Measurements from ENCODE around the gene OVCH2. TPM values are rescaled to one million over a fixed set of nuclear protein-coding genes. Genes with fewer than 3 reads are reported as not detected.
A peak's percentile ranks its signal among the peaks of the same experiment; 100 is the strongest.

OVCH2 gene
- total and polyA plus RNA-seq, 12 donors: not detected

DNA sequence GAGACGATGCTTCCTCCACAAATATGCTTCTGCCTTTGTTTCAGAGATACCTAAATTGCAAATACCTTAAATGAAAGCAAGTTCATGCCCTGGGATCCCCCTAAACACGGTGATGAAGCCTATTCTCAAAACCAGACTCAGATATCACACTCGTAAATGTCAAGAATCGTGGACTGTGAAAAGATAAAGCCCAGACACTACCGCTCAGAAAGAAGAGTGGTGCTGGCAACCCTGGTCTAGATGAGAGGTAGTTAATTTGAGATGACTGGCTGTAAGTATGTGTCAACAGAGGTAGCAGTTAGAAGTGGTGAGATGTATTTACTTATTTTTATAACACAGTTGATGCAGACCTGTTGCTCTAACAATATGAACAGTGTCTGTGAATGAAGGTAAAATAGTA, 2.5 kb downstream of the OVCH2 start:
- TF ChIP-seq, protein P1, sequence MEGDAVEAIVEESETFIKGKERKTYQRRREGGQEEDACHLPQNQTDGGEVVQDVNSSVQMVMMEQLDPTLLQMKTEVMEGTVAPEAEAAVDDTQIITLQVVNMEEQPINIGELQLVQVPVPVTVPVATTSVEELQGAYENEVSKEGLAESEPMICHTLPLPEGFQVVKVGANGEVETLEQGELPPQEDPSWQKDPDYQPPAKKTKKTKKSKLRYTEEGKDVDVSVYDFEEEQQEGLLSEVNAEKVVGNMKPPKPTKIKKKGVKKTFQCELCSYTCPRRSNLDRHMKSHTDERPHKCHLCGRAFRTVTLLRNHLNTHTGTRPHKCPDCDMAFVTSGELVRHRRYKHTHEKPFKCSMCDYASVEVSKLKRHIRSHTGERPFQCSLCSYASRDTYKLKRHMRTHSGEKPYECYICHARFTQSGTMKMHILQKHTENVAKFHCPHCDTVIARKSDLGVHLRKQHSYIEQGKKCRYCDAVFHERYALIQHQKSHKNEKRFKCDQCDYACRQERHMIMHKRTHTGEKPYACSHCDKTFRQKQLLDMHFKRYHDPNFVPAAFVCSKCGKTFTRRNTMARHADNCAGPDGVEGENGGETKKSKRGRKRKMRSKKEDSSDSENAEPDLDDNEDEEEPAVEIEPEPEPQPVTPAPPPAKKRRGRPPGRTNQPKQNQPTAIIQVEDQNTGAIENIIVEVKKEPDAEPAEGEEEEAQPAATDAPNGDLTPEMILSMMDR (IDR thresholded peaks at IDR 0.05): no peak
- no peak for TF ChIP-seq POLR2A (IDR thresholded peaks at IDR 0.05)
- Histone ChIP-seq H3K4me1 (replicated peaks in 1 of 2) (no peaks in the 10 kb centered on the region), H3K27me3 (no peaks in the 10 kb centered on the region), H3K36me3 (replicated peaks in 1 of 2) (no peaks in the 10 kb centered on the region), H3K9me3 (replicated peaks in 1 of 3) (no peaks in the 10 kb centered on the region), H3K4me3 (no peak overlapping the region), H3K27ac (no peak overlapping the region)
- DNase-seq: no peak
- WGBS, 4 donors: 49 to 57% (median 52%) methylated on average over 5 of the region's 5 CpGs
- intact Hi-C loops (cut with DNase I): no loop called here

DNA sequence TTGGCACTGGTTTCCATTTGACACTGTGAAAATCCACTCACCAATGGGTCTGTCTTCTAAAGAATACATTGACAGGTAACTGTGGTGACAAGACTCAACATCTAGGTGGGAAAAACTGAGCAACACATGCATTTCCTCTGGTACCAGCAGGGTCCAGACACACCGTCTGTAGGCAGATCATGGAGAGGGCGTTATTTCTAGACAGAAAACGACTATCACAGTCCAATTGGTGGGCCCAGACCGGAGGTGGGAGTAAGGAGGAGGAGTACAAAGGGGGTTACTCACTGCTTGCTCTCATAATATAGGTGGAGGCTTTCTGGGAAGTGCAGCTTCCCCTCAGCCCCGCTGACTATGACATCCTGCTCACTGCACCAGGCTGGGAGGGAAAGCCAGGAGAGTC, 9.9 kb downstream of the OVCH2 start:
- Histone ChIP-seq H3K4me3 (no peak overlapping the region), H3K9me3 (replicated peaks in 1 of 3) (no peaks in the 10 kb centered on the region), H3K27me3 (peaks cover 6% of the 10 kb centered on the region), H3K36me3 (replicated peaks in 1 of 2) (no peaks in the 10 kb centered on the region), H3K27ac (no peak overlapping the region), H3K4me1 (replicated peaks in 1 of 2) (peaks cover 0 to 5% of the 10 kb centered on the region in 2 donors)
- TF ChIP-seq POLR2A (IDR thresholded peaks at IDR 0.05): no peak
- TF ChIP-seq, protein P1 (IDR thresholded peaks at IDR 0.05): no peak
- WGBS, 4 donors: 71 to 82% (median 73%) methylated on average over 5 of the region's 5 CpGs
- no peak for DNase-seq
- intact Hi-C loops (cut with DNase I): loop anchor here in 1 of 2 donors (10.0 kb wide), 1 partner anchor 288 kb away; the partner anchor contains the start of gene EIF3F

DNA sequence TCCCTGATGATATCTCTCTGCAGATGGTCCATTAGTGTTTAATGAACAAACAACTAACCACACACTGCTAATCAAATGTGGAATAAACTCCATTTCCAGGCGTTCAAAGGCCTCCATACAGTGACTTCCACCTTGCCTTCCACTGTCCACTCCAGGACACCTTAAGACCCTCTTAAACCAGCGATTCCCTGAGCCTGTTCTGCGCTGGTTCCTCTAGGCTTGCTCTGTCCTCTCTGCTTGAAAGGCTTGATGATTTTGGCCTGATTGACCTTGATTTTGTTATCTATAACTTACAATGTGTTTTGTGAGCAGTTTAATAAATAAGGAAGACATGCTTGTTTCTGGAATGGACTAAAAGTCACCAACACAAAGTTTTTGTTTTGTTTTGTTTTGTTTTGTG, 12.0 kb downstream of the OVCH2 start:
- TF ChIP-seq, protein P1 (IDR thresholded peaks at IDR 0.05): no peak
- TF ChIP-seq POLR2A (IDR thresholded peaks at IDR 0.05): no peak
- H3K4me1 ChIP-seq (replicated peaks in 1 of 2): peaks cover 0 to 5% of the 10 kb centered on the region in 2 donors
- H3K4me3 ChIP-seq: peak overlapping the region in 1 of 4 donors; percentile 25
- intact Hi-C loops (cut with DNase I): loop anchor here in 1 of 2 donors (5.0 to 10.0 kb wide), 2 partner anchors 291 to 597 kb away; partner anchors contain the start of gene EIF3F
- H3K27me3 ChIP-seq: peaks cover 6% of the 10 kb centered on the region
- no peak for DNase-seq
- H3K9me3 ChIP-seq (replicated peaks in 1 of 3): no peaks in the 10 kb centered on the region
- WGBS, 4 donors: 70 to 80% (median 71%) methylated on average over 3 of the region's 3 CpGs
- H3K27ac ChIP-seq: no peak overlapping the region
- H3K36me3 ChIP-seq (replicated peaks in 1 of 2): no peaks in the 10 kb centered on the region

DNA sequence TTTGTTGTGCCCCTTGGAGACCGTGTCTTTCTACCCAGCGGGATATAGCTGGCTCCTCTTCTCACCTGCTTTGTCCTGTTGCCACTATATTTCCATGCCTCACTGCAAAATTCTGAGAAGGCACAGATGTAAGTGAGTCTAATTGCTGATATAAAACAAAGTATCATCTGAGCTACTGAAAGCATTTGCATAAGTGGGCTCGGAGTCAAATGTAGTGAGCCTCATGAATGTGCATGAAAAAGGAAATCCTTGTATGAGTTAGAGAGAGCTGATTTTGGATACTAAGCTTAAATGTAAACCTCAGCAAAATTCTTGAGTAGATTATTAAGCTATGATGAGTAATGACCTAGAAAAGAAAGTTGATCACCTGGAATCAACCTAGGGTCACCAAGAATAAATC, 13.9 kb downstream of the OVCH2 start:
- Histone ChIP-seq H3K27me3 (peaks cover 6% of the 10 kb centered on the region), H3K36me3 (replicated peaks in 1 of 2) (no peaks in the 10 kb centered on the region), H3K9me3 (replicated peaks in 1 of 3) (no peaks in the 10 kb centered on the region), H3K4me3 (no peak overlapping the region), H3K4me1 (replicated peaks in 1 of 2) (peaks cover 0 to 5% of the 10 kb centered on the region in 2 donors), H3K27ac (no peak overlapping the region)
- no peak for DNase-seq
- no peak for TF ChIP-seq POLR2A (IDR thresholded peaks at IDR 0.05)
- intact Hi-C loops (cut with DNase I): loop anchor here in 1 of 2 donors (5.0 to 10.0 kb wide), 2 partner anchors 292 to 595 kb away; partner anchors contain the start of gene EIF3F
- WGBS, 4 donors: 87 to 95% (median 92%) methylated on average over 3 of the region's 3 CpGs

DNA sequence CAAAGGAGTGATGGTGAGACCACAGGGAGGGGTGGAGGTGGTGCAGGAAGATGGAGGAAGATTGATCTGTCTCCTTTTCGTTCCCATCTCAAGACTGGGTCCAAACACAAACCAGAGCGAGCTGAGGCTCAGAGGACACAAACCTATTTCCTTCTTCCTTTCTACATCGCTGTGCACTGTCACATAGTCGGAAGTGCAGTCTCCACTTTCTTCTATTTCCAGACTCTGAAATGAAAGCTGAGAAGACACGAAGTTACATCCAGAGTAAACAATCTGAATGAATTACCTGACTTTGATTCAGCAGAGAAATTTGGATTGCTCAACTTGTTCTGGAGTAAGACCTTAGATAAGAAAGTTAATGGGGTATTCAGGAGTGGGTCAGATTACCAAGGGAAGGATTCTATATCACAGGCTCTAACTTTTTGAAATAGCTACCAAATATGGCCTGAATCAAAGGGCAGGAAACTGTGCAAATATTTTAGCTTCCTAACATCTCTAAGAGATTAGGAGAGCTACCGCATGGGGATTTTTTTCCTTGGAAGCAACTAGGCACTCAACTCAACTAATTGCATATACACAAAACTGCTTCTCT, 14.4 kb downstream of the OVCH2 start:
- WGBS, 4 donors: 65 to 78% (median 72%) methylated on average over 6 of the region's 6 CpGs
- Histone ChIP-seq H3K36me3 (replicated peaks in 1 of 2) (no peaks in the 10 kb centered on the region), H3K9me3 (replicated peaks in 1 of 3) (no peaks in the 10 kb centered on the region), H3K27me3 (peaks cover 6% of the 10 kb centered on the region), H3K27ac (no peak overlapping the region), H3K4me1 (replicated peaks in 1 of 2) (peaks cover 0 to 5% of the 10 kb centered on the region in 2 donors), H3K4me3 (no peak overlapping the region)
- intact Hi-C loops (cut with DNase I): loop anchor here in 1 of 2 donors (5.0 to 10.0 kb wide), 2 partner anchors 293 to 595 kb away; partner anchors contain the start of gene EIF3F
- DNase-seq: no peak
- TF ChIP-seq, protein P1 (IDR thresholded peaks at IDR 0.05): no peak
- no peak for TF ChIP-seq POLR2A (IDR thresholded peaks at IDR 0.05)

Data from adrenal gland (tissue), 12 donors.